Measurements from ENCODE around the gene NUTM2F.
A peak's percentile ranks its signal among the peaks of the same experiment; 100 is the strongest.
"Not testable (repeated sequence)": the region's sequence is repeated elsewhere in the genome, so short reads cannot be mapped to it uniquely, and the experiment has no call there.

The NUTM2F gene

GRCh38 chr9:94328544-94328943 is at the start of gene NUTM2F:
Gene NUTM2F (minus strand): TSS chr9:94328644. CDS start chr9:94328623, 21 bp downstream.
- DNase-seq, result not testable (repeated sequence)

- peak; percentile 60 for DNase-seq
Measured at GRCh38 chr9:94375197-94375596, 46.8 kb upstream of the NUTM2F start.

- DNase-seq, result peak; percentile 90
Measured at GRCh38 chr9:94374176-94375056, 46.0 kb upstream of the NUTM2F start.

GRCh38 chr9:94373779-94374175 is 45.3 kb upstream of the NUTM2F start:
- DNase-seq, result not testable (repeated sequence)

GRCh38 chr9:94370266-94370665 is 41.8 kb upstream of the NUTM2F start:
- not testable (repeated sequence) for DNase-seq

- DNase-seq, result not testable (repeated sequence)
Measured at GRCh38 chr9:94364093-94364614, 35.7 kb upstream of the NUTM2F start.

- DNase-seq, result not testable (repeated sequence)
Measured at GRCh38 chr9:94357158-94357557, 28.7 kb upstream of the NUTM2F start.

- DNase-seq, result not testable (repeated sequence)
Measured at GRCh38 chr9:94351901-94352723, 23.7 kb upstream of the NUTM2F start.

GRCh38 chr9:94348754-94349153 is 20.3 kb upstream of the NUTM2F start:
- DNase-seq, result not testable (repeated sequence)

GRCh38 chr9:94347451-94347850 is 19.0 kb upstream of the NUTM2F start:
- DNase-seq, result not testable (repeated sequence)

- not testable (repeated sequence) for DNase-seq
Measured at GRCh38 chr9:94341703-94342102, 13.3 kb upstream of the NUTM2F start.

- DNase-seq, result not testable (repeated sequence)
Measured at GRCh38 chr9:94340750-94341149, 12.3 kb upstream of the NUTM2F start.

- DNase-seq, result peak; percentile 37
Measured at GRCh38 chr9:94339657-94340056, 11.2 kb upstream of the NUTM2F start.

GRCh38 chr9:94338723-94339122 is 10.3 kb upstream of the NUTM2F start:
- DNase-seq, result not testable (repeated sequence)

- not testable (repeated sequence) for DNase-seq
Measured at GRCh38 chr9:94336445-94336844, 8.0 kb upstream of the NUTM2F start.

GRCh38 chr9:94325583-94325982 is 2.9 kb downstream of the NUTM2F start:
- peak; percentile 2 for DNase-seq

- not testable (repeated sequence) for DNase-seq
Measured at GRCh38 chr9:94323153-94323798, 5.2 kb downstream of the NUTM2F start.

GRCh38 chr9:94322342-94322940 is 6.0 kb downstream of the NUTM2F start:
- not testable (repeated sequence) for DNase-seq

- not testable (repeated sequence) for DNase-seq
Measured at GRCh38 chr9:94317949-94318657, 10.3 kb downstream of the NUTM2F start.

GRCh38 chr9:94316236-94316635 is 12.2 kb downstream of the NUTM2F start:
- not testable (repeated sequence) for DNase-seq
